GM18502 (cell line): ENCODE data around the gene KLK14.

Experiments used
- ATAC-seq: cut with Tn5 transposase; IDR thresholded peaks from one replicate; pipeline ENCODE4 v1.9.1; 2021; ENCODE audit warnings: mild to moderate bottlenecking; ENCODE audit not compliant: unreplicated experiment, poor library complexity

Gene KLK14

DNA sequence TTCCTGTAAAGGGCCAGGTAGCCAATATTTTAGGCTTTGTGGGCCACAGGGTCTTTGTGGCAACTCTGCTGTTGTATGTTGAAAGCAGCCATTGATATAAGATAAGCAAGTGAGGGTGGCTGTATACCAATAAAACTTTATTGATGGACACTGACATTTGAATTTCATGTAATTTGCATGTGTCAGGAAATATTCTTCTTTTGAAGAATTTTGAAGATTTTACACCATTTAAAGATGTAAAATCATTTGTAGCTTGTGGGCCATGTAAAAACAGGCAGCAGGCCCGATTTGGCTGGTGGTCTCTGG, 27.9 kb upstream of the KLK14 start:
- no peak for ATAC-seq

GRCh38 chr19:51108805-51109146, 26.1 kb upstream of the KLK14 start:
- ATAC-seq: peak; percentile 44

DNA sequence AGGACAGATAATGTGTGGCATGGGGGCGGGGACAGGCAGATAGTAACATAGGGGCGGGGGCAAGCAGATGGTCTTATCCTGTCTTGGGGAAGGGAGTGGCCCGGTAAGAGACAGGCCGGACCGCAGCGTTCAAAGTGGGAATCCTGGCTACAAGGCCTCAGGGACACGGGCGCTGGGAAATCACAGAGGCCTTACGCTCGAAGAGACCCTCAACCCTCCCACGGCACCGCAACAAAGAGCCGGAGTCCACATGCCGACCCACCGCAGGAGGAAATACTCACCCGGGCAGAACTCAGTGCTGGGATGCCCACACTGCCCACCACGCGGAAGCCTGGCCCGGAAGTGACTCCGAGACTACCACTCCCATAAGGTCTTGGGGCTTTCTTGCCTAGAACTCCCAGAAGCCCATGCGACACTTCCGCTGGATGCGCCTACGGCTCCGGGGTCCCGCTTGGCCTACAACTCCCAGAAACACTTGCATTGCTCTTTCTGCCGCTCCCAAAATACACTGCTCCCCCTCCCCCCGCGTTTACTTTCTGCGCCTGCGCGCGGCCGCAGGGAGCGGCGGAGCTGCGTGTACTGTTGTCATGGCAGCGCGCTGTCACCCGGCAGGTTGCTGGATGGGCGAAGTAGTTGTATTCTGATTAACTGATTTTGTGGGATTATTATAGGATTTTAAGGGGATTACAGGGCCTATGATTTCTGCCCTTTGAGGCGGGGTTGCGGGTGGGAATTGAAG, 25.5 kb upstream of the KLK14 start, which contains the start of gene CTU1:
Gene CTU1 (minus strand): TSS at position 344 of the 739 bp plus-strand sequence. CDS start 3,840 bp downstream, outside the sequence.
- peak; percentile 92 for ATAC-seq

- peak; percentile 11 for ATAC-seq
These were observed 24.8 kb upstream of the KLK14 start for GRCh38 chr19:51107406-51108065.

DNA sequence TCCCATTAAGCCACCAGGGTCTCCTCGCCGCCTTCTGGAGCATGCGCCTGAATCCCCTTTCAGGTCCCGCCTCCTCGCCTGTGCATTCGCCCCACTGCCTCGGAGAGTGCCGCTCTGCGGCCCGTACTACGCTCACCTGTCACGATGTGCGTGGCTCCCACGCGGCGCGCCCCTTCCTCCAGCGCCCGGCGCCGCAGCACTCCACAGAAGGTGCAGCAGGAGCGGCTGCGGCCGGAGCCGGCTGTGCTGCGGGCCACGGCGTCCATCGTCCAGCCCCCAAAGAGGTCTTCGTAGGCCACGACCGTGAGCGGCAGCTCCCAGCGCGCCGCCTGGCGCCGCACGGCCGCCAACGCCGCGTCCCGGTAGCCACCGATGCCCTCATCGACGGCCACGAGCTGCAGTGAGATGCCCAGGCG, 21.2 kb upstream of the KLK14 start:
- no peak for ATAC-seq

GRCh38 chr19:51102991-51103390, 20.3 kb upstream of the KLK14 start:
- no peak for ATAC-seq

DNA sequence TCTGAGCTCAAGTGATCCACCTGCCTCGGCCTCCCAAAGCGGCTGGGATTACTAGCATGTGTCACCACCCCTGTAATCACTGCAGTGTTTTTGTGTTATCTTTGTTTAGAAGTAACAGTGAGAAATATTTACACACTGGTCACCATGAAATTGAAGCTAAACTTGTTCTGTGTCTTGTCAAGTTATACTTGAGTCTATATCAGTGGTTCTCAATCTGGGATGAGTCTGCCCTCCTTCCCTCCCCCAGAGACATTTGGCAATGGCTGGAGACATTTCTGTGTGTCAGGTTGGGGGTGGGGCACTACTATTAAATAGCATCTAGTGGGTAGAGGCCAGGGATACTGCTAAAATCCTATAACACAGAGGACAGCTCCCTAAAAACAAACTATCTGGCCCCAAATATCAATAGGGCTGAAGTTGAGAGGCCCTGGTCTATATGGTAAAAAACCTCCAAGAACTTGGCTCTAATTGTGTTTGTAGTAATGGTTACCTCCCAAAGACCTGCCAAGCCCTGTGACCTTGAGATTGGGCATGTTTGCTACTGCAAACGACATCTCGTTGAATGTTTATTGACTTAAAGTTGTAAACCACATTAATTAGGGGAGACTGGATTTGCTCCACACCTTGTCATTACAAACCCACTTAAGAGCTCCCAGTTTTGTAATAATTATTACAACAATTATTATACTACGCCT, 18.6 kb upstream of the KLK14 start:
- no peak for ATAC-seq

- no peak for ATAC-seq
These were observed 17.9 kb upstream of the KLK14 start for GRCh38 chr19:51100601-51101000.

GRCh38 chr19:51099047-51099382, 16.3 kb upstream of the KLK14 start:
- ATAC-seq: no peak

DNA sequence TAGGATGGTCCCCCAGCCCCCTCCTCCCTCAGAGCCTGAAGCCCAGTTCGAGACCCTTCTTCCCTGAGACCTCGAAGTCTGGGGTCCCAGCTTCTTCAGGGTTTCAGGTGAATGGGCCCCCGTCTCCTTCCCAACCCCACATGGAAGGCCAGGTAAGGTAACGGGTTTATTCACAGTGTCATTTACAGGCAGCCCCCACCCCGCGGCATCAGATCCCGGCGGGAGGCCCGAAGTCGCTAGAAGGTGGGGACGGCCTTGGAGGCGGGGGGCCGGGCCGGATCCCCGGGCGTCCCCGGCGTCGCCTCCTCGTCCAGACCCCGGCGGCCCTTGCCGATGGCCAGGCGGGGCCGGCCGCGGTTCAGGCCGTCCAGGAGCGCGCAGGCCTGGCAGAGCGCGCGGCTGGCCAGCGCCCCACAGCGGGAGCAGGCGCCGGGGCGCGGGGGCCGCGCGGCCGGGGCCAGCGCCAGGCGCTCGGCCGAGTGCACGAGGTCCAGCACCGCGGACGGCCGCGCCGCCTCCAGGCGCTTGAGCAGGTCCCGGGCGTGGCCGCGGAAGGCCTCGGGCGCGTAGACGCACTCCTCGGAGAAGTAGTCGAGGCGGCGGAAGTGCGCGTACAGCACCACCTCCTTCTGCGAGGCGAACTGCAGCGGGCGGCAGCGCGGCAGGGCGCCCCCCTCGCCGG, 15.8 kb upstream of the KLK14 start:
- no peak for ATAC-seq

GRCh38 chr19:51097796-51098195, 15.1 kb upstream of the KLK14 start:
- no peak for ATAC-seq

GRCh38 chr19:51097166-51097738, 14.6 kb upstream of the KLK14 start:
- no peak for ATAC-seq

DNA sequence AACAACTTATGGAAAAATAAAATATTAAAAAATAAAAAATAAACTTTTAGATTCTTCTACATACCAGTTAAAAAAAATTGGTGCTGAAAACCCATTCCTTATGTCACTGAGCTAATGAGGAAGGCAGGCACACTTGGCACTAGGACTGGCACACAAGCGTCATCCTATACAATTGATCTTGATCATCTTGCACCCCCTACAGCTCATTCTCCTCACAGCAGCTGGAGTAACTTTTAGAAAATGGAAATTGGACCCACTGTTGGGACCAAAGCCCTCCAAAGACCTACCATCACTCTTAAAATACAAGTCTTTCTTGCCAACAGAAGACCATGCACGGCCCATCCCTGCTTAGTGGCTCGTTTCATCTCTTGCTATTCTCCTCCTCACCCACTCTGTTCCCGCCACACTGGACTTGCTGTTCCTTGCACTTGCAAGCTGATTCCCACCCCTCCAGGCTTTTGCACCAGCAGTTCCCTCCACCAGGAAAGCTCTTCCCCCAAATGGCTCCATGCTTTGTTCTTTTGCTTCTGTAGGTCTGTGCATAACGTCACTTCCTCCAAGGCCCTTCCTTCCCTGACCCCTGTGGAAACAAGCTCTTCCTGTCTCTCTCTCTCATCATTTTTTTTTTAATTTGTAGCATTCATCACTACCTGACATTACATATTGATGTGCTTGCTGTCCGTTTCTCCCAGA, 13.9 kb upstream of the KLK14 start:
- no peak for ATAC-seq

DNA sequence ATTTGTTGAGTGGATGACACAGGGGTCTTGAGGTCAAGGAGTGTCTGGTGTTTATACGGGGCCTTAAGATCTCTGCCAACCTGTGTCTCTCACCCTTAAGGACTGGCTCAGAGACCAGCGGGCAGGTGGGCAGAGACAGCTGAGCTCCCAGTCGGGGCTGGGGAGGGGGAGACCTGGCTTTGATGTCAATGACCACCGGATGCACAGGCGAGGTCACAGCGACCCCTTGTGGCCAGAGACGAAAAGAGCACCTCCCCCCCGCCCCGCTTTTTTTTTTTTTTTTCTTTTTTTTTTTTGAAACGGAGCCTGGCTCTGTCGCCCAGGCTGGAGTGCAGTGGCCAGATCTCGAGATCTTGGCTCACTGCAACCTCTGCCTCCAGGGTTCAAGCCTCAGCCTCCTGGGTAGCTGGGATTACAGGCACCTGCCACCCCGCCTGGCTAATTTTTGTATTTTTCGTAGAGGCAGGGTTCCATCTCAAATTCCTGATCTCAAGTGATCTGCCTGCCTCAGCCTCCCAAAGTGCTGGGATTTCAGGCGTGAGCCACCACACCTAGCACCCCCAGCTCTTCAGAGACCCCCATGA, 12.1 kb upstream of the KLK14 start:
- no peak for ATAC-seq

- no peak for ATAC-seq
These were observed 11.0 kb upstream of the KLK14 start for GRCh38 chr19:51093510-51094345.

DNA sequence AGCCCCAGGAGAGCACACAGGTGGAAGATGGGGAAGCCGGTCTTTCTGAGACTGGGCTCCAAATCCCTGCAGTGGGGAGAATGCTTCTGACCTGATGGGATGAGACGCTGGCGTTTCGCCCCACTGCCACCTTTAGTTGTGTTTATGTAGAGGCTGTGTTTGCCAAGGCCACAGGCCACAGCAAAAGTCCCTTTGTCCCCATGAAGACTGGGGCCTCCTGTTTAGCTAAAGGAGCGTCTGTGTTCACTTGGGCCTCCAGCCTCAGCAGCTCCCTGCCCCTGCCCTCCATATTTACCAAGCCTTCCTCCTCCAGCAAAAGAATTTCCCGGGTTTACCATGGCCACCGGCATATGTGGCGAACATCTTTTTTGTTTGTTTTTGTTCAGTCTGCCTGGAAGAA, 10.4 kb upstream of the KLK14 start:
- no peak for ATAC-seq

GRCh38 chr19:51091895-51092873, 9.5 kb upstream of the KLK14 start:
- ATAC-seq: no peak

- no peak for ATAC-seq
These were observed 8.4 kb upstream of the KLK14 start for GRCh38 chr19:51091126-51091525.
